Epithelial cell of alveolus of lung (primary cell): ENCODE measurements around the gene FBXL7. TPM values are rescaled to one million over a fixed set of nuclear protein-coding genes. Genes with fewer than 3 reads are reported as not detected.

Experiments used
- total RNA-seq: library from RNA; depleted of rRNA; stranded (reverse); fragments of >200 nt; gene quantifications from 2 replicates; pipeline ENCODE4 v1.2.1, GENCODE V29; 2015

The FBXL7 gene
- total RNA-seq, result 7.0 and 16.7 TPM in 2 replicates

DNA sequence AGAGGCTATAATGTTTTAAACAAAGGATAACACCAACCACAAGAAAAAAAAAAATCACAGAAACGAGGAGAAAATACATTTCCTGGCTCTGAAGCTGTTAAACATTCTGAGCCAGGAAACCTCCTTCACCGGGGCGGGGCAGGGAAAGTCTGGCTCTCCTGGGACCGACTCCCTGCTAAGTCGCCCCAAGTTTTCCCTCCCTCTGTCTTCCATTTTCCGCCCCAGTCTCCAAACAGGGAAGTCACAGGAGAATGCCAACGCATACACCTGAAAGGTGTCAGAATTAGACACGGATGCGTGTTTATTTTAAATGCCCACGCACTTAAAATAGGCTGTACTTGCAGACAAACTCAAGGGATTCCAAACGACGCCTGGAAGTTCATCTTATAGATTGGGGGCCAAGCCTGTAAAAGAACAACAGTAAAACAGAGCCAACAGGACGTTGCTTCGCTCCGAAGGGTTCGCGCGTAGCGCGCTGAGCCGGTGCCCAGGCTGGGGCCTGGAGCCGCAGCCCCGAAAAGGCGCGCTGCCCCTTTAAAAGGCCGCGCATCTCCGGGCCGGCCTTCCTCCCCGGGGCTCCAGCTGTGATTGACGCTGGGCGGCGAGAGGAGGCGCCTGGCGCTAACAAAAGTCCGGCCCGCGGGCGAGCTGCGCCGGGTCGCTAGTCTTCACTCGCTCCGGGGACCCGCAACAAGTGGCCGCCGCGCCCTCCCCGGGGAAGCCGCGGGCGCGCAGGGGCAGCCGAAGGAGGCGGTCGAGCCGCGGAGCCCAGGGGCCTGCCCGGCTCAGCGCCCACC is at the start of gene FBXL7:
Gene FBXL7, plus strand, starts transcription at position 653 of the 797 bp plus-strand sequence.

